Measurements from ENCODE around the gene ZNF821. TPM values are rescaled to one million over a fixed set of nuclear protein-coding genes. Genes with fewer than 3 reads are reported as not detected.

The ZNF821 gene
- total RNA-seq, 6 donors from 2014 or later = 5.9 to 32.5 (median 7.4) TPM

- DNase-seq (no peak), ATAC-seq (ENCODE audit: low FRiP score in 2 of 2) (no peak)
- Histone ChIP-seq H3K36me3 (peaks cover 21 to 60% (median 36%) of the 10 kb centered on the region in 4 donors), H3K4me3 (no peak overlapping the region), H3K4me1 (peaks cover 3 to 30% (median 26%) of the 10 kb centered on the region in 4 donors), H3K27me3 (no peaks in the 10 kb centered on the region), H3K9me3 (no peaks in the 10 kb centered on the region), H3K27ac (no peak overlapping the region)
- 91 to 94% methylated on average over 11 of the region's 11 CpGs for WGBS, 2 donors
- TF ChIP-seq POLR2A (IDR thresholded peaks at IDR 0.05) = no peak
- TF ChIP-seq EP300 (IDR thresholded peaks at IDR 0.05) = no peak
- no peak for TF ChIP-seq POLR2AphosphoS5 (IDR thresholded peaks at IDR 0.05)
- no peak for TF ChIP-seq CTCF (IDR thresholded peaks at IDR 0.05)
Observed at GRCh38 chr16:71916397-71916920, 32.5 kb upstream of the ZNF821 start.

GRCh38 chr16:71915350-71915749 is 31.4 kb upstream of the ZNF821 start:
- 96 to 98% methylated on average over 2 of the region's 2 CpGs for WGBS, 2 donors
- no peaks in the 10 kb centered on the region for H3K27me3 ChIP-seq

GRCh38 chr16:71914802-71915201 is 30.8 kb upstream of the ZNF821 start:
- Histone ChIP-seq H3K4me3 (no peak overlapping the region), H3K4me1 (peaks cover 3 to 45% (median 29%) of the 10 kb centered on the region in 4 donors), H3K27ac (no peak overlapping the region), H3K36me3 (peaks cover 5 to 43% (median 23%) of the 10 kb centered on the region in 4 donors), H3K9me3 (no peaks in the 10 kb centered on the region), H3K27me3 (no peaks in the 10 kb centered on the region)
- WGBS, 2 donors = 56 to 60% methylated on average over 2 of the region's 2 CpGs
- TF ChIP-seq POLR2AphosphoS5 (IDR thresholded peaks at IDR 0.05) (no peak), POLR2A (IDR thresholded peaks at IDR 0.05) (no peak), CTCF (IDR thresholded peaks at IDR 0.05) (no peak), EP300 (IDR thresholded peaks at IDR 0.05) (no peak)
- DNase-seq (no peak), ATAC-seq (ENCODE audit: low FRiP score in 2 of 2) (no peak)

More at GRCh38 chr16:71915350-71915749, 31.4 kb upstream of the ZNF821 start:
- peaks cover 11 to 48% (median 26%) of the 10 kb centered on the region in 4 donors for H3K36me3 ChIP-seq
- no peak for DNase-seq
- peaks cover 3 to 39% (median 29%) of the 10 kb centered on the region in 4 donors for H3K4me1 ChIP-seq
- H3K27ac ChIP-seq = no peak overlapping the region
- no peak for ATAC-seq (ENCODE audit: low FRiP score in 2 of 2)
- no peak overlapping the region for H3K4me3 ChIP-seq
- no peaks in the 10 kb centered on the region for H3K9me3 ChIP-seq
- TF ChIP-seq POLR2AphosphoS5 (IDR thresholded peaks at IDR 0.05) = no peak
- TF ChIP-seq CTCF (IDR thresholded peaks at IDR 0.05) = no peak

GRCh38 chr16:71912534-71913275 is 28.7 kb upstream of the ZNF821 start:
- Histone ChIP-seq H3K27ac (no peak overlapping the region), H3K4me1 (peaks cover 3 to 51% (median 30%) of the 10 kb centered on the region in 4 donors), H3K27me3 (no peaks in the 10 kb centered on the region), H3K36me3 (peaks cover 0 to 22% (median 13%) of the 10 kb centered on the region in 4 donors), H3K4me3 (no peak overlapping the region), H3K9me3 (no peaks in the 10 kb centered on the region)
- DNase-seq (no peak), ATAC-seq (ENCODE audit: low FRiP score in 2 of 2) (no peak)
- TF ChIP-seq CTCF (IDR thresholded peaks at IDR 0.05) (no peak), EP300 (IDR thresholded peaks at IDR 0.05) (no peak), POLR2AphosphoS5 (IDR thresholded peaks at IDR 0.05) (no peak), POLR2A (IDR thresholded peaks at IDR 0.05) (no peak)
- 72 to 77% methylated on average over 6 of the region's 6 CpGs for WGBS, 2 donors
